NCI-H82 treated with DMSO at 0.1 percent for 48 hours (cell line): ENCODE results near the gene KISS1R.
"Not testable (repeated sequence)": the region's sequence is repeated elsewhere in the genome, so short reads cannot be mapped to it uniquely, and the experiment has no call there.

Source experiments
- DNase-seq: peaks from one replicate; lab custom pipeline; 2025; ENCODE audit not compliant: unreplicated experiment; lab: John Stamatoyannopoulos, UW

The KISS1R gene

DNA sequence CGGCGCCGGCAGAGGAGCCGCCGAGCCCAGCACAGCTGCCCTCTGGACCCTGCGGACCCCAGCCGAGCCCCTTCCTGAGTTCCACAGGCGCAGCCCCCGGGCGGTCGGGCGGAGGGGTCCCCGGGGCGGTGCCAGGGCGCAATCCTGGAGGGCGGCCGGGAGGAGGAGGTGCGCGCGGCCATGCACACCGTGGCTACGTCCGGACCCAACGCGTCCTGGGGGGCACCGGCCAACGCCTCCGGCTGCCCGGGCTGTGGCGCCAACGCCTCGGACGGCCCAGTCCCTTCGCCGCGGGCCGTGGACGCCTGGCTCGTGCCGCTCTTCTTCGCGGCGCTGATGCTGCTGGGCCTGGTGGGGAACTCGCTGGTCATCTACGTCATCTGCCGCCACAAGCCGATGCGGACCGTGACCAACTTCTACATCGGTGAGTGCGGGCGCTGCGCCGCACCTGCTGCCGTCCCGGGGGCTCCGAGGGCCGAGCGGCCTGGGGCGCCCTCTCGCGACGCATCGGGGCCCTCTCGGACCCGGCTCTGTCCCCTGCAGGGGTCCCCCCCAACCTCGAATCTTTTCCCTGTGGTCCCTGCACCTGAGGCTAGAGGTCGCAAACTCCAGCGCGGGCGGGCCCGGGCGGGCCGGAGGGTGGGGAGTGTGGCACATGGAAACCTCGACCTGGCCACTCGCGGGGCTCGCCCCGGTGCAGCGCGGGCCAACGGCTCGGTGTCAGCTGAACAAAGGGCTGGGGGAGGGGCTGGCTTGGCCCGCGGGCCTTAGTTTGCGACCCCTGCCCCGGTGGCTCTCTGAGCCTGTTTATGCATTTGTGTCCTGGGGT is at the start of gene KISS1R:
TSS of gene KISS1R (plus strand) at position 11 of the 829 bp plus-strand sequence. CDS start at position 181, 170 bp downstream.
- no peak for DNase-seq

DNA sequence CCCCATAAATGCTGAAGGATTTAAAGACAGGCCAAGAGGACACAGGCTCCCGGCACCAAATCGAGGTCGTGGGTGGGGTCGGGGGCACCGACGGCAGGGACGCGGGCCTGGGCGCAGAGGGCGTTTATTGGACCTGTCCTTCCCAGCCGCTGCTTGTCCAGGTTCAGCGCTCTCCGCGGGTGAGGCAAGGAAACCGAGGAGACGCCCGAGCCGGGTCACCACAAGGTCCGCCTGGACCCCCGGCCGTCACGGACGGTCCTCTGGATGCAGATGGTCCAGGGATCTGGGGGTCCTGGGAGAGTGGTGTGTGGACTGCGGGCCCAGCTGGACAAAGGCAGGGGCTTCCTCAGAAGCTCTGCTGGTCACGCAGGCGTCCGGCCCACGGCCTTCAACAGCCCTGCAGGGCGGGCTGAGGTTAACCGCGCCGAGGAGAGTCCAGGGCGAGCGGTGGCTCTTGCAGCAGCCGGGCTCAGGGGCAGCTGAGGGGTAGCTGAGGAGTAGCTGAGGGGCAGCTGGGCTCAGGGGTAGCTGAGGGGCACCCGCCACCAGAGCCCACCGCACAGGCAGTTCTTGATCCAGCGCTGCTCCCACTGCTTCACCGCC is 49.2 kb upstream of the KISS1R start:
- no peak for DNase-seq

DNA sequence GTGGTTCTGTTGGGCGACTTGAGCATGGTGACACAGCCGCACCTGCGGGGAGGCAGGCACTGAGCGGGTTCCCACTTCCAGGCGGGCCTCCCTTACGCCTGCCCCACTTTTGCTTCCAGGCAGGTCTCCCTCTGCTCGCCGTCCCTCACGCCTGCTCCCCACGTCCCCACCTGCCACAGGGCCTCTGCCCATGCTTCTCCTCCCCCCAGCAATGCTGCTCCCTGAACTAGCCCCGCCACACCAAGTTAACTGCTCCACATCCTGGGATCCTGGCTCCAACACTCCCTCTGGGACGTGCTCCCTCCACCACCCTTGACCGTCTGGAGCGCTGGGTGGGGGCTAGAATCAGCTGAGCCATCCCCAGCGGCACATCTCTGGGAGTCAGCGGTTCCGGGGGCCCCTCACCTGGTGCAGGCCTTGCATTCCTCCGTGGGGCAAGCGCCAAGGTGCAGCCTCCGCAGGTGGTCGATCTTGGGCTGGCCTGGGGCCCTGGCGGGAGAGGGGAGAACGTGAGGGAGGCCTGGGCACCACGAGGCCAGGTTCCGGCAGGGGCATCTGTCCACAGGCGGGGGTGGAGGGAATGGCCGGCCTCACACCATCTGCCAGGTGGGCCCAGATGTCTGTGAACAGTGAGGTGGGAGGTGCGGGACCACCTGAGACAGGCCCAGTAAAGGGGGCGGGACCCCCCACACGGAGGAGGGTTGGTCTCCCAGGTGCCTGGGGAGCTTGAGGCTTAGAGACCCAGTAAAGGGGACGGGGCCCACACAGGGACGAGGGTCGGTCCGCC is 48.5 kb upstream of the KISS1R start:
- DNase-seq, result no peak

DNA sequence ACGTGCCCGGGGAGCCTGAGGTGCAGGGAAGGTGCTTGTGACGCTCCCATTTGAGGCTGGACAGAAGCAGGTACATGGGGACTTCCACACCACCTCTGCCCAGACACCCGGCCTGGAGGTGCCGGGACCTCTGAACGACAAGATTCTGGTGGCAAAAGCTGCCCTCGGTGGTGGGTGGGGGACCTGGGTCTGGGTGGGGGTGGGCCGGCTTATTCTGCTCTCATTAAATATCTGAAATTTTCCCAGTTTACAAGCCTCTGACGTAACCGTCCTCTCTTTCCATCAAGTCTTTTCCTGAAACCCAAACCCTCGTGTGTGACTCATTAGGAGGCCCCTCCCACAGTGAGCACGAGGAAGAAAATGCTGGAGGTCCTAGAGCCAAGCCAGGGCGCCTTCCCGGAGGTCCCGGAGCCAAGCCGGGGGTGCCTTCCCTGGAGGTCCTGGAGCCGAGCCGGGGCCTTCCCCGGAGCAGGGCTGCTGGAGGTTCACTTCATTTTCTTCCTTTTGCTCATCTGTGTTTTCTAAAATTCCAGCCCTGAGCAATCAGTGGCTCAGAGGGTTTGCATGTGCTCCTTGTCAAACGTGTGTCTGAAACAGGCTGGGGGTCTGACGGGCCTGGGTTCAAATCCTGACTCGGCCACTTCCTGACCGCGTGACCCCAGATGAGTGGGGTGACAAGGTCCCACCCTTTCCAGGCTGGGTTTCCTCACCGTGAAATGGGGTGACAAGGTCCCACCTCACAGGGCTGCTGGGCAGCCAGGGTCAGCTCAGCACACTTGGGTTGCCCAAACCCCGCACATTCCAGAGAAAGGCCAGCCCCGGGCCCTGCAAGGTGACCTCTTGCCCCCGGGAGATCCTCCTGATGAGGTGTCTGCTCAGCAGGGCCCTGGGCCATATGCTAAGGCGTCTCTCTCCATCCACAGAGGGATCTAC is 47.6 kb upstream of the KISS1R start:
- DNase-seq, result no peak

DNA sequence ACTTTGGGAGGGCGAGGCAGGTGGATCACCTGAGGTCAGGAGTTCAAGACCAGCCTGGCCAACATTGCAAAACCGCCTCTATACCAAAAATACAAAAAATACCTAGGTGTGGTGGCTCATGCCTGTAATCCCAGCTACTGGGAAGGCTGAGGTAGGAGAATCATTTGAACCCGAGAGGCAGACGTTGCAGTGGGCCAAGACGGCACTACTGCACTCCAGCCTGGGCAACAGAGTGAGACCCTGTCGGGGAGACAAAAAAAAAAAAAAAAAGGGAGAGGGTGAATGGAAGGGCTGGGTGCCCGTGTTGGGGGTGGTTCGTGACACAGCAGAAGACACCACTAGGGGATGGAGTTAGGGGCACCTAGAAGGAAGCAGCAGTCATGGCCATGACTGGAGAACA is 46.8 kb upstream of the KISS1R start:
- no peak for DNase-seq

DNA sequence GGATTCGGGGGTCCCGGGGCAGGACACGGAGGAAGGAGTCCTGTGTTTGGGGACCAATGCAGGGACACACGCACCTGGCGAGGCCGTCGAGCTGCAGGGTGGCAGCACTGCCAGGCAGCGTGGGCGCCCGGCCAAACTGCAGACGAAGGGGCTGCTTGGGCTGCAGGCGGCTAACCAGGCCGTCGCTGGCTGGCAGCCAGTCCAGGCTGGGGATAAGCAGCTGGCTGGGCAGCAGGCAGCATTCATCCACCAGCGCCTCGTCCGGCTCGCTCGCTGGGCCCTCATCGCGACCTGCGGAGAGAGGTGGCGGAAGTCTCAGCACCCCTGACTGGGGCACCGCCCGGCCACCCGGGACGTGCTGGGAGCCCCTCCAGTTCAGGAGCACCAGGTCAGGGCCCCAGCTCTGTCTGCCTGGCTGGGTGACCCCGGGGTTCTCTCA is 46.2 kb upstream of the KISS1R start:
- no peak for DNase-seq

DNA sequence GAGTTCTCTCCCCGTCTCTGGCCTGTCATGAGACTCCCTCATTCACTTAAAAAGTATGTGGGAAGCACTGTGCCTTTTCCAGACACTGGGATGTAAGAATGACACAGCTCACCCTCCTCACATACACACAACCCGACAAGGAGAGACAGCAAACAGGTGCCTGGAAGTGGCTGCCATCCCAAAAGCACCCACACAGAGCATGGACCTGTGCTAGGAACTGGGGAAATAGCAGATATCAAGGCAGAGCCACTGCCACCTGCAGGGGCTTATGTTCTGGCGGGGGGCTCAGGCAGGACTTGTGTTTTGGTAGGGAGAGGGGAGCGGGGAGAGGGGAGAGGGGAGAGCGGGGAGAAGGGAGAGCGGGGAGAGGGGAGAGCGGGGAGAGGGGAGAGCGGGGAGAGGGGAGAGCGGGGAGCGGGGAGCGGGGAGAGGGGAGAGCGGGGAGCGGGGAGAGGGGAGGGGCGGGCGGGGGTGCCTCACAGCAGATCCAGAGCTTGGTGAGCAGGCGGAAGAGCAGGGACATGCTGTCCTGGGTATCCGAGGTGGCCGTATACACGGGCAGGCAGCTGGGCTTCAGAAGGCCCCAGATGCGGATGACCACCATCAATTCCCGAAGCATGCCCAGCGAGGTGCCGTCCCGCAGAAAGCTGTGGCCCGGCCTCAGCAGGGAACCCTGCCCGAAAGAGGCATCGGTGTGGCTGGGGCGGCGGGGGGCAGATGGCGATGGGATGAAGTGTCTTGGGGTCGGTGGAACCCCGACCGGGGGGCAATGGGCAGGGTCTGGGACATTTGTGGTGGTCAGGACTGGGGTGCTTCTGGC is 45.5 kb upstream of the KISS1R start:
- no peak for DNase-seq

DNA sequence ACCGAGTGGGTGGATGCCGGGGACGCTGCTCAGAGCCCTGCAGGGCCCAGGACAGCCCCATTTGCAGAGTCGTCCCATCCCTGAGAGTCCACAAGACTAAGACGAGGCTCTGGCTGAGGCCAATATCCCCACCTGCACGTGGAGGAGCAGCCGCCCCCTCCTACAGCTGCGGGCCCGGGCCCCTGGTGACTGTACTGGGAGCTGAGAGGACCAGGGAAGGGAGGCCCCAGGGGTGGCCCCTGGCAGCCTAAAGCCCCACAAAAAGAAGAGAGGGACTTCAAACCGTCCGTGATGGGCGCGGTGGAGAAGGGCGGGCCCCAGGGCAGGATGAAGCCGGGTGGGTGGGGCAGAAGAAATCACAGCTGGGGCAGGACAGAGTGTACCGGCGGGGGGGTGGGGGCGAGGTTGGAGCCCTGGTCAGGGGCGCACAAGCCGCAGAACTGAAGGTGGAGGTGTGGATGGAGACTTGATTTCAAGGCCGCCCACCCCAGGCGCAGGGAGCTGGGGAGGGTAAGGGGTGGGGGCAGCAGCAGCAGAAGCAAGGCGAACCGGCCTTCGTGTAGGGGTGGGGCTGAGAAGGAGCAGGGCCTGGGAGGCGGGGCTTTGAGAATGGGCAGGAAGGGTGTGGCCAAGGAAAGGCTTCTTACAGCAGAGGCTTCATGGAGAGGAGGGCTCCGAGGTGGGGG is 44.7 kb upstream of the KISS1R start:
- DNase-seq, result peak; percentile 58

DNA sequence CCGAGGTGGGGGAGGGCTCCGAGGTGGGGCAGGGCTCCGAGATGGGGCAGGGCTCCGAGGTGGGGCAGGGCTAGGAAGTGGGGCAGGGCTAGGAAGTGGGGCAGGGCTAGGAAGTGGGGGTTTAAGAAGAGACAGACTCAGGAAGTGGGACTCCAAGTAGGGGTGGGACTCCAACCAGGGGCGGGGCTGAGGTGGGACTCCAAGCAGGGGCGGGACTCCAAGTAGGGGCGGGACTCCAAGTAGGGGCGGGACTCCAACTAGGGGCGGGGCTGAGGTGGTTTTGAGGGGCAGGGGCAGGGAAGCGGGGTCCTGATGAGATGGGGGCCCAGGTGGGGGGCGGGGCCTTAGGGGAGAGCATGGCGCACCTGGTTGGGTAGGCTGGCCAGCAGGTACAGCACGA is 44.0 kb upstream of the KISS1R start:
- DNase-seq, result peak; percentile 16

DNA sequence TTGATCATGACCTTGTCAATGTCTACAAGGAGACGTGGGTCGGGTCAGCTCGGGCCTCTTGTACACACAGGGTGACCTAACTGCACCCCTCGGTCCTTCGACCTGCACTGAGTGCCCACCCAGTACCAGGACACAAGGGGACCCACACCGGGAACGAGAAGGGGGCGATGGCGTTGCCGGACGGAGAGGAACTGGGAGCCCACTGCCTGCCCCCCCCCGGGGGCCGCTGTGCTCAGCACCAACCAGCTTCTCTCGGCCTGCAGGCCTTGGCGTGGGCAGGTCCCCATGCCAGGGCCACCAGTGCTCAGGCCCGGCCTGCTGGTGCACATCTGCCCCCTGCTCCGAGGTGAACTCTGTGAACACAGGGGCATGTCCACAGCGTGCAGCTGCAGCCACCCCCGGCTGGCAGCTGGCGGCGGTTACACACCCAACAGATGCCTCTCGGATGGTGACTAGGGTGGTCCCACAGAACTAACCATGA is 43.5 kb upstream of the KISS1R start:
- DNase-seq, result no peak

DNA sequence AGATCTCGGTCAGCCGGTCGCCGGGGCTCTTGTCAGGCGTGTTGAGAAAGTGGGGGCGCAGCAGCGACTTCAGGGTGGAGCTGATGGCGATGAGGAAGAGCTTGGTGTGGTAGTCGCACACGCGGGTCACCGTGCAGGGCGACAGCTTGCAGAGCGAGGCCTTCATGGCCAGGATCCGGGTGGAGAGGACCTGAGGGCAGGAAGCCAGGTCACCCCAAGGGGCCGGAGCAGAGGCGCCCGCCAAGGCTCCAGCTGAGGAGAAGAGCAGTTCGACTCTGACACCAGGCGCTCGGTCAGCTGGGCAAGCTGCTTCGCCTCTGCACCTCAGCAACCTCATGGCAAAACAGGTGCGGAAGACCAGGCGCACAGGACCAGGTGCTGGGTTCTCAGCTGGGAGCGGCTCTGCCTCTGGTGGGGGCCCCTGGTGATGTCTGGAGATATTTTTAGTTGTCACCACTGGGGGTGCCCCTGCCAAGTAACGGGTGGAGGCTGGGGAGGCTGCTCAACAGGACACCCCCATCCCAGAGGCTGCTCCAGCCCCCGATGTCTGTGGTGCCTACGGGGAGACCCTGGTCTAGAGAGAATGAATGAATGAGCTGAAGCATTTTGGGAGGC is 41.8 kb upstream of the KISS1R start:
- no peak for DNase-seq

DNA sequence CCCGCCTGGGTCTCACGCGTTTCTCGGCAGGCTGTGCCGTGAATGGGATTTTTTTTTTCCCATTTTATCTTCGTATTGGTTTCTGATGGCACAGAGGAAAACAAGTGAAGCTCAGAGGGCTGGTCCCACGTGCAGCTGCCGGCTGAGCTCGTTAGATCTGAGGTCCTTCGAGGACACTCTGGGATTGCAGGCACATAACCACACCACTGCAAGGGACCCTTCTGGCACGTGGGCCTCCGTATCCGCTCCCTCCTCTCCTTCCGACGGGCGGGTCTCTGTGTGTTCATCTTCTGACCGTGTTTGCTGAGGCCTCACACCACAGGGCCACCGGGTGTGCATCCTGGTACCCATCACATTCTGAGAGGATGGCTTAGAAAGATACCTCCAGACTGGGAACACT is 41.0 kb upstream of the KISS1R start:
- no peak for DNase-seq

DNA sequence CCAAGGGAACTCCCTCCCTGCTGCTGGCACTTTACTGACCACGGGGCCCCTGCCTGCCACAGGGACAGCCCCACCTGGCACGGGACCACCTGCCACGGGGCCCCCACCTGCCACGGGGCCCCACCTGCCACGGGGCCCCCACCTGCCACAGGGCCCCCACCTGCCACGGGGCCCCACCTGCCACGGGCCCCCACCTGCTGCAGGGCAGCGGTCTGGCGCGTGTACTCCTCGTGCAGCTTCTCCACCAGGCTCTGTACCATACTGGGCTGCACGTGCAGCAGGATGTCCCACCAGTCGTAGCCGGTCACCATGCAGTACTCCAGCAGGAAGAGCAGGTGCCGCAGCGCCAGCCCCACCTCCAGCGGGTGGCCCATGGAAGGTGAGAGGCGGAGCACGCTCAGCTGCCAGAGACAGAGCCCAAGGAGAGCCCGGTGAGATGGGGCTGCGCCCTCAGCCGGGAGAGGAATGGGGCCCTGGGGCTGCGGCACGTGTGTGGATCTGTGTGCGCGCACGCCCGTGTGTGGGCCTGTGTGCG is 40.3 kb upstream of the KISS1R start:
- no peak for DNase-seq

DNA sequence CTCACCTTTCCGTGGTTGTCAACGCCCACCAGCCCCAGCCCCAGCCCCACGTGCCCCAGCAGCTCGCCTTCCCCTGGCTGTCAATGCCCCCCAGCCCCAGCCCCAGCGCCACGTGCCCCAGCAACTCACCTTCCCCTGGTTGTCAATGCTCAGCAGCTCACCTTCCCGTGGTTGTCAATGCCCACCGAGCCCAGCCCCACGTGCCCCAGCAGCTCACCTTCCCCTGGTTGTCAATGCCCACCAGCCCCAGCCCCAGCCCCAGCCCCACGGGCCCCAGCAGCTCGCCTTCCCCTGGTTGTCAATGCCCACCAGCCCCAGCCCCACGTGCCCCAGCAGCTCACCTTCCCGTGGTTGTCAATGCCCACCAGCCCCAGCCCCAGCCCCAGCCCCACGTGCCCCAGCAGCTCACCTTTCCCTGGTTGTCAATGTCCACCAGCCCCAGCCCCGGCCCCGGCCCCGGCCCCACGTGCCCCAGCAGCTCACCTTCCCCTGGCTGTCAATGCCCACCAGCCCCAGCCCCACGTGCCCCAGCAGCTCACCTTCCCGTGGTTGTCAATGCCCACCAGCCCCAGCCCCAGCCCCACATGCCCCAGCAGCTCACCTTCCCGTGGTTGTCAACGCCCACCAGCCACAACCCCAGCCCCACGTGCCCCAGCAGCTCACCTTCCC is 39.0 kb upstream of the KISS1R start:
- not testable (repeated sequence) for DNase-seq

DNA sequence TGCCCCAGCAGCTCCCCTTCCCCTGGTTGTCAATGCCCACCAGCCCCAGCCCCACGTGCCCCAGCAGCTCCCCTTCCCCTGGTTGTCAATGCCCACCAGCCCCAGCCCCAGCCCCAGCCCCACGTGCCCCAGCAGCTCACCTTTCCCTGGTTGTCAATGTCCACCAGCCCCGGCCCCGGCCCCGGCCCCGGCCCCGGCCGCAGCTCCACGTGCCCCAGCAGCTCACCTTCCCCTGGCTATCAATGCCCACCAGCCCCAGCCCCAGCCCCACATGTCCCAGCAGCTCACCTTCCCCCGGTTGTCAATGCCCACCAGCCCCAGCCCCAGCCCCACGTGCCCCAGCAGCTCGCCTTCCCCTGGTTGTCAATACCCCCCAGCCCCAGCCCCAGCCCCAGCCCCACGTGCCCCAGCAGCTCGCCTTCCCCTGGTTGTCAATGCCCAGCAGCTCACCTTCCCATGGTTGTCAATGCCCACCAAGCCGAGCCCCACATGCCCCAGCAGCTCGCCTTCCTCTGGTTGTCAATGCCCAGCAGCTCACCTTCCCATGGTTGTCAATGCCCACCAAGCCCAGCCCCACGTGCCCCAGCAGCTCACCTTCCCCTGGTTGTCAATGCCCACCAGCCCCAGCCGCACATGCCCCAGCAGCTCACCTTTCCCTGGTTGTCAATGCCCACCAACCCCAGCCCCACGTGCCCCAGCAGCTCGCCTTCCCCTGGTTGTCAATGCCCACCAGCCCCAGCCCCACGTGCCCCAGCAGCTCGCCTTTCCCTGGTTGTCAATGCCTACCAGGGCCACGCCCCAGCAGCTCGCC is 38.2 kb upstream of the KISS1R start:
- DNase-seq, result not testable (repeated sequence)

DNA sequence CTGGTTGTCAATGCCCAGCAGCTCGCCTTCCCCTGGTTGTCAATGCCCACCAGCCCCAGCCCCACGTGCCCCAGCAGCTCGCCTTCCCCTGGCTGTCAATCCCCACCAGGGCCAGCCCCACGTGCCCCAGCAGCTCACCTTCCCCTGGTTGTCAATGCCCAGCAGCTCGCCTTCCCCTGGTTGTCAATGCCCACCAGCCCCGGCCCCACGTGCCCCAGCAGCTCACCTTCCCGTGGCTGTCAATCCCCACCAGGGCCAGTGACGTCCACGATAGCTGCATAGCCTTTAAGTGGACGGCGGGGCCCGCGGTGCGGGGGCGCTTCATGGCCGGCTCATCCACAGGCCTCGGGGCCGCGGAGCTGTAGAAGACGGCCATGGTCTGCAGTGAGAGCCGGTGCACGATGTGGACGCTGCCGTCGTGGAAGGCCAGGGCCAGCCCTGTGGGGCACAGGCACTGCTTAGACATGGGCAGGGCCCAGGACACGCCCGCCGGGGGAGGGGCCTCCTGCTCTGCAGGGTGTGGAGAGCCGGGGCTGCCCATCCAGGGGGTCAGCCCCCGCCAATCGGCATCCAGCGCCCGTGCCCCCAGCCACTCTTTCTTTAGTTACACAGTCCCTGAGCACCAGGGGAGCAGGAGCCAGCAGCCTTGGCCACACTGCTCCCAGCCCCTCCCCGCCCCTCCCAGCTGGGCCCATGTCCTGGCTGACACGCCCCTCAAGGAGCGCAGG is 37.3 kb upstream of the KISS1R start:
- DNase-seq, result no peak
